Right lobe of liver (tissue), 6 donors: Measurements from ENCODE around the gene RERE. TPM values are rescaled to one million over a fixed set of nuclear protein-coding genes. Genes with fewer than 3 reads are reported as not detected.
A peak's percentile ranks its signal among the peaks of the same experiment; 100 is the strongest.

Experiments
- ATAC-seq, 4 donors: fragments of 200-7000 bp; cut with Tn5 transposase; one replicate each; pipeline ENCODE4 v1.9.1; 2020; ENCODE audit warnings: mild to moderate bottlenecking in 4 of 4, moderate library complexity in 4 of 4
- DNase-seq, 3 donors: peaks; one replicate each; pipeline ENCODE4 v3.0.0-alpha.2; 2020
- H3K27ac ChIP-seq, 3 donors: fragments of 200-600 bp; one replicate each; pipeline ENCODE4 v1.8.0; 2022
- H3K27me3 ChIP-seq, 2 donors: fragments of 200-600 bp; one replicate each; pipeline ENCODE4 v1.8.0; 2022
- H3K36me3 ChIP-seq, 4 donors: fragments of 200-600 bp; sonication (generic) in 1 of 4; one replicate each; pipeline versions ENCODE4 v1.5.1 to v1.8.0; 2017 to 2022; ENCODE audit warnings: control low read depth in 1 of 4
- H3K4me1 ChIP-seq, 4 donors: fragments of 200-600 bp; sonication (generic) in 1 of 4; one replicate each; pipeline versions ENCODE4 v1.5.1 to v1.8.0; 2017 to 2022; ENCODE audit warnings: control low read depth in 1 of 4
- H3K4me3 ChIP-seq, 3 donors: fragments of 200-600 bp; one replicate each; pipeline ENCODE4 v1.8.0; 2022
- H3K9me3 ChIP-seq, 4 donors: fragments of 200-600 bp; sonication (generic) in 1 of 4; one replicate each; pipeline versions ENCODE4 v1.5.1 to v1.8.0; 2017 to 2022; ENCODE audit warnings: control low read depth in 1 of 4
- POLR2A ChIP-seq: fragments of 450-650 bp; IDR thresholded peaks from one replicate; pipeline ENCODE4 v1.6.1; 2017; ENCODE audit warnings: antibody characterized with exemption, mild to moderate bottlenecking
- whole genome bisulfite sequencing: methylation state at CpG from one replicate; pipeline ENCODE4 v1.1.6; 2018; ENCODE audit warnings: low coverage, low lambda C conversion rate; ENCODE audit not compliant: insufficient coverage; ENCODE audit errors: missing lambda C conversion rate; 5-methylcytosine and 5-hydroxymethylcytosine counted together
- intact Hi-C, 2 donors: fragments of 100-400 bp; cut with DNase I; formaldehyde crosslinking; loops; one replicate each; pipeline versions ENCODE4 v1.11.2 to v1.14.1; 2022
- total RNA-seq, 6 experiments: library from RNA; depleted of rRNA in 2 of 6; stranded (reverse); fragments of >200 nt in 2 of 6; fragmentation: NEBNext Ultra II Directional in 3 of 6; extraction: Animal tissue kit (Norgen Biotek cat#: 25700) in 3 of 6; gene quantifications; one replicate each; pipeline versions ENCODE4 v1.1.0 to v1.2.4, GENCODE V29; 2016 to 2023
- TF ChIP-seq, protein P1 (sequence below), 4 donors: fragments of 200-600 bp in 3 of 4; fragments of 450-650 bp in 1 of 4; IDR thresholded peaks; one replicate each; pipeline versions ENCODE4 v1.5.1 to v1.8.0; 2016 to 2022; ENCODE audit warnings: antibody characterized with exemption in 4 of 4, mild to moderate bottlenecking in 2 of 4
- donor health status: DM: no; HTN: yes; CAD: no.
- donor health status: DM: no; HTN: no; CAD: no.
- donor health status: DM: no; HTN: no; CAD: no.
- donor health status: DM: no; HTN: yes; CAD: no.
- donor health status: DM: no; HTN: yes; CAD: no.

The RERE gene
- total RNA-seq, 6 experiments from 2014 or later = 17.5 to 38.4 (median 25.0) TPM

DNA sequence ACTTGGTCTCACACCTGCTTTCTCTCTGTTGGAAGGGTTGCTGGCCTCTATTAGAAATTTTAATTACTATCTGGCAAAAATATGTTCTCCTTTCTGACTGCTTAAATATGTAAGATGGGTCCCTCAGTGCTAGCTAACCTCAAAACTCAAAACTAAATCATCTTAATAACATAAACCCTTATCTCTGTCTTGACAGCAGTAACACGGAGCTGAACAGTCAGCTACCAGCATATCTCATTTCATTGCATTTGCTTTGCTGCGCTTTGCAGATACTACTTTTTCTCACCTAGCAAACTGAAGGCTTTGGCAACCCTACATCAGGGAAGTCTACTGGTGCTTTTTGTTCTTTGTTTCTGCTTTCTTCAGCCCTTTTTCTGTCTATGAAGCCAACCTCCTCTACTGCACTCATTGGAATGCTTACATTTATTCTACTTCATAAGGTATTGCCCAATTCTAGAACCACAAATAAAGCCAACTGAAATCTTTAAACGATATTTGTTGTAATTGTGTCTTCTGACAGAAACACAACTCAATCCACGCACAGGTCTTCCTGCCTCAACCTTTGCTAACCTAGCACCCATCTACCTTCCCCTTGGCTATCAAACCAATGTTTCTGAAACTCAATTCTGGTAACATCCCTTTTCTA, 95.6 kb downstream of the RERE start:
- Histone ChIP-seq H3K27me3 (no peaks in the 10 kb centered on the region), H3K4me3 (no peak overlapping the region), H3K4me1 (peaks cover 0 to 15% (median 4%) of the 10 kb centered on the region in 4 donors), H3K9me3 (no peaks in the 10 kb centered on the region), H3K27ac (no peak overlapping the region), H3K36me3 (no peaks in the 10 kb centered on the region)
- intact Hi-C loops = loop anchor here in 1 of 2 donors (10.0 kb wide), 1 partner anchor 157 kb away; no protein-coding TSS in a partner anchor
- TF ChIP-seq POLR2A = no peak
- TF ChIP-seq, protein P1, sequence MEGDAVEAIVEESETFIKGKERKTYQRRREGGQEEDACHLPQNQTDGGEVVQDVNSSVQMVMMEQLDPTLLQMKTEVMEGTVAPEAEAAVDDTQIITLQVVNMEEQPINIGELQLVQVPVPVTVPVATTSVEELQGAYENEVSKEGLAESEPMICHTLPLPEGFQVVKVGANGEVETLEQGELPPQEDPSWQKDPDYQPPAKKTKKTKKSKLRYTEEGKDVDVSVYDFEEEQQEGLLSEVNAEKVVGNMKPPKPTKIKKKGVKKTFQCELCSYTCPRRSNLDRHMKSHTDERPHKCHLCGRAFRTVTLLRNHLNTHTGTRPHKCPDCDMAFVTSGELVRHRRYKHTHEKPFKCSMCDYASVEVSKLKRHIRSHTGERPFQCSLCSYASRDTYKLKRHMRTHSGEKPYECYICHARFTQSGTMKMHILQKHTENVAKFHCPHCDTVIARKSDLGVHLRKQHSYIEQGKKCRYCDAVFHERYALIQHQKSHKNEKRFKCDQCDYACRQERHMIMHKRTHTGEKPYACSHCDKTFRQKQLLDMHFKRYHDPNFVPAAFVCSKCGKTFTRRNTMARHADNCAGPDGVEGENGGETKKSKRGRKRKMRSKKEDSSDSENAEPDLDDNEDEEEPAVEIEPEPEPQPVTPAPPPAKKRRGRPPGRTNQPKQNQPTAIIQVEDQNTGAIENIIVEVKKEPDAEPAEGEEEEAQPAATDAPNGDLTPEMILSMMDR (IDR thresholded peaks at IDR 0.05) = no peak
- no peak for DNase-seq
- WGBS = 50% methylated on average over 3 of the region's 4 CpGs
- ATAC-seq = no peak

DNA sequence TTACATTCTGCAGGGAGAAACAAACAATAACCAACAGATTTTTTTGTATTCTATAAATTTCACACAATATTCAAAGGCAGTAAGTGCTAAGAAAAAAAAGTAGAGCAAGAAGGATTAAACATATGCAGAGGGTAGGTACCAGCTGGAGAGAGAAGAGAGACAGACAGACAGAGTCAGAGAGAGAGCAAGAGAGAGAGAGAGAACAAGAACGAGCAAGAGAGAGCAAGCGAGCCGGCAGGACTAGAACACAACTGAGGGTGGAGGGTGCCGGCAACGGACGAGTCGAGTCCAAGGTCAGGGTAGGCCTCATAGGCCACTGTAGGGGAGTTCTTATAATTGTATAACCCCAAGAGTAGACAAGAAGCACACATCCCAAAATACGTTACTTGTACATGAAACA, 97.1 kb downstream of the RERE start:
- Histone ChIP-seq H3K4me3 (no peak overlapping the region), H3K27ac (no peak overlapping the region), H3K36me3 (no peaks in the 10 kb centered on the region), H3K9me3 (no peaks in the 10 kb centered on the region), H3K27me3 (no peaks in the 10 kb centered on the region), H3K4me1 (peaks cover 0 to 19% (median 6%) of the 10 kb centered on the region in 4 donors)
- TF ChIP-seq, protein P1 (IDR thresholded peaks at IDR 0.05) = no peak
- WGBS = 96% methylated on average over 8 of the region's 8 CpGs
- DNase-seq (no peak), ATAC-seq (no peak)
- intact Hi-C loops = loop anchor here in 1 of 2 donors (10.0 kb wide), 1 partner anchor 156 kb away; no protein-coding TSS in a partner anchor

DNA sequence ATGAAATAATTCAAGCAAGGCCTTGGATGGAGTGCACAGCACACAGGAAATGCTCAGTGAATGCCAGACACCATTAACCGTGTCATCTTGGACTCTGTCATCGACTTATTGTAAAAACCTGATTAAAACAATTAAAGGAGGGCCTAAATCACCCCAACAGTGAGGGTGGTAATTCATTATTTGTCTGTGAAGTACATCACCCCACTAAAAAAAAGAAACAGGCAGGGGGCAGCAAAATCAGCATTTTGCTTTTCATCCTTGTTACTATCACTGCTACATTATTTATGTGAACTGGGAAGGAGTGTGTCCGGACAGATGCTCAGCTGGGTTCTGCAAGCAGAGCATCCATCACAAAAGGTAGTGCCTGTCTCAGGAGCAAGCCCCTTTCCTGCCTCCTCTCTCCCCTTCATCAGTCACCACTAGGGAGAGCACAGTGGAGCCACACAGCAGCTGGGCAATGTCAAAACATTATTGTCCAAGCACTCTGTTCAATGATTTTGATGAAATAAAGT, 98.5 kb downstream of the RERE start:
- peak in 2 of 4 donors; percentile 18 to 30 for ATAC-seq
- Histone ChIP-seq H3K4me3 (no peak overlapping the region), H3K4me1 (peaks cover 0 to 19% (median 6%) of the 10 kb centered on the region in 4 donors), H3K27me3 (no peaks in the 10 kb centered on the region), H3K36me3 (no peaks in the 10 kb centered on the region), H3K9me3 (no peaks in the 10 kb centered on the region), H3K27ac (no peak overlapping the region)
- no peak for DNase-seq
- intact Hi-C loops = no loop called here
- 28% methylated on average over 3 of the region's 3 CpGs for WGBS
- no peak for TF ChIP-seq POLR2A
- TF ChIP-seq, protein P1 (IDR thresholded peaks at IDR 0.05) = peak; percentile 12 to 26 (median 18)

DNA sequence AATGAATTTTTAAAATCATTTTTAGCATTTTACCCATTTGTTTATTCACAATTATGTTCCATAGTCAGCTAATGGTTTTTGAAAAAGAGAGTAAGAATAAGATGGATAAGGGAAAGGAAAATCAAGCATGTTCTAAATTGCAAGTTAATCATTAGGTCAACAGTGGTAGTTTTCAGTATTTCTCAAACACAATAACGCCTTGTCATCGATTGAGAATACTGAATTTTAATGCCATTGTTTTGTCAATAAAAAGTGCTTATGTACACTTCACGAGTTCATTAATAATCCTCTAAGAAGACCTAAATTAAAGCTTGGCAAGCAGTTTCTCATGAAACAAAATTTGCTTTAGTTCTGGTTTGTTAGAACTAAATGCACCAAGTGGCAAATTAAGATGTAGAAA, 100.3 kb downstream of the RERE start:
- Histone ChIP-seq H3K9me3 (no peaks in the 10 kb centered on the region), H3K27ac (no peak overlapping the region), H3K4me1 (peaks cover 0 to 26% (median 11%) of the 10 kb centered on the region in 4 donors), H3K27me3 (no peaks in the 10 kb centered on the region), H3K4me3 (no peak overlapping the region), H3K36me3 (no peaks in the 10 kb centered on the region)
- intact Hi-C loops = no loop called here
- DNase-seq (no peak), ATAC-seq (no peak)
- WGBS = 31% methylated on average over 3 of the region's 3 CpGs
- TF ChIP-seq, protein P1 (IDR thresholded peaks at IDR 0.05) = no peak
- no peak for TF ChIP-seq POLR2A
